Prostate gland (tissue), 2 donors: ENCODE measurements around the gene CAND2. TPM values are rescaled to one million over a fixed set of nuclear protein-coding genes. Genes with fewer than 3 reads are reported as not detected.

ENCODE experiments used
- DNase-seq: peaks from one replicate; pipeline ENCODE4 v3.0.0-alpha.2; 2019; ENCODE audit warnings: low spot score
- H3K27ac ChIP-seq, 2 donors: fragments of 200-600 bp; sonication (generic); 2 replicates each; pipeline ENCODE4 v1.5.1; 2017 to 2019
- H3K27me3 ChIP-seq: fragments of 200-600 bp; sonication (generic); replicated peaks from 2 replicates; pipeline ENCODE4 v1.5.1; 2019; ENCODE audit not compliant: insufficient read depth
- H3K36me3 ChIP-seq, 2 donors: fragments of 200-600 bp; sonication (generic); 1 replicate in 1 of 2; 2 replicates in 1 of 2; pipeline versions ENCODE4 v1.5.1 to v1.8.1; 2017 to 2019
- H3K4me1 ChIP-seq: fragments of 200-600 bp; sonication (generic); replicated peaks from 2 replicates; pipeline ENCODE4 v1.5.1; 2019
- H3K4me3 ChIP-seq, 2 donors: fragments of 200-600 bp; sonication (generic); 2 replicates each; pipeline ENCODE4 v1.5.1; 2017 to 2019
- H3K9me3 ChIP-seq: fragments of 200-600 bp; sonication (generic); 2 replicates; pipeline ENCODE4 v1.5.1; 2017
- CTCF ChIP-seq, 4 experiments: fragments of 200-600 bp in 2 of 4; fragments of 450-650 bp in 2 of 4; sonication (generic) in 2 of 4; IDR thresholded peaks; 1 replicate in 3 of 4; 2 replicates in 1 of 4; pipeline ENCODE4 v1.5.1; 2016 to 2019; ENCODE audit warnings: antibody characterized with exemption in 4 of 4, mild to moderate bottlenecking in 2 of 4, moderate library complexity in 2 of 4
- POLR2A ChIP-seq: fragments of 450-650 bp; IDR thresholded peaks from one replicate; pipeline ENCODE4 v1.6.1; 2016; ENCODE audit warnings: antibody characterized with exemption, mild to moderate bottlenecking
- POLR2AphosphoS5 ChIP-seq: sonication (generic); formaldehyde crosslinking; IDR thresholded peaks from one replicate; pipeline ENCODE4 v1.6.1; 2017; ENCODE audit warnings: antibody characterized with exemption
- WGBS: methylation state at CpG from one replicate; pipeline ENCODE4 v1.1.5; 2018; 5-methylcytosine and 5-hydroxymethylcytosine counted together
- intact Hi-C: fragments of 100-400 bp; cut with DNase I; formaldehyde crosslinking; loops from one replicate; pipeline ENCODE4 v1.14.2; 2022
- total RNA-seq, 2 donors: library from RNA; depleted of rRNA; stranded (reverse); fragments of >200 nt; gene quantifications; one replicate each; pipeline ENCODE4 v1.1.0, GENCODE V29; 2016

CAND2 gene
- total RNA-seq, 2 donors from 2014 or later = 8.4 to 86.3 TPM

- Histone ChIP-seq H3K27ac (no peak overlapping the region), H3K36me3 (no peaks in the 10 kb centered on the region), H3K4me3 (no peak overlapping the region), H3K27me3 (no peaks in the 10 kb centered on the region), H3K9me3 (no peaks in the 10 kb centered on the region), H3K4me1 (no peaks in the 10 kb centered on the region)
- intact Hi-C loops = no loop called here
- 90% methylated on average over 9 of the region's 9 CpGs for WGBS
- TF ChIP-seq CTCF (IDR thresholded peaks at IDR 0.05) = no peak
- no peak for TF ChIP-seq POLR2A
- no peak for TF ChIP-seq POLR2AphosphoS5
- DNase-seq = no peak
Observed at GRCh38 chr3:12771236-12771635, 25.2 kb upstream of the CAND2 start.

GRCh38 chr3:12772462-12772861 is 24.0 kb upstream of the CAND2 start:
- no peaks in the 10 kb centered on the region for H3K36me3 ChIP-seq
- no peak overlapping the region for H3K27ac ChIP-seq
- H3K9me3 ChIP-seq = no peaks in the 10 kb centered on the region
- no peaks in the 10 kb centered on the region for H3K4me1 ChIP-seq
- 80% methylated on average over 5 of the region's 5 CpGs for WGBS
- no peaks in the 10 kb centered on the region for H3K27me3 ChIP-seq
- H3K4me3 ChIP-seq = no peak overlapping the region
- no peak for DNase-seq
- no peak for TF ChIP-seq POLR2AphosphoS5
- TF ChIP-seq CTCF (IDR thresholded peaks at IDR 0.05) = no peak
- TF ChIP-seq POLR2A = no peak
- intact Hi-C loops = no loop called here

GRCh38 chr3:12773030-12773709 is 23.3 kb upstream of the CAND2 start:
- intact Hi-C loops = no loop called here
- H3K36me3 ChIP-seq = no peaks in the 10 kb centered on the region
- no peaks in the 10 kb centered on the region for H3K9me3 ChIP-seq
- DNase-seq = no peak
- WGBS = 72% methylated on average over 2 of the region's 2 CpGs
- H3K27ac ChIP-seq = no peak overlapping the region
- H3K4me3 ChIP-seq = no peak overlapping the region
- no peak for TF ChIP-seq POLR2AphosphoS5
- no peaks in the 10 kb centered on the region for H3K4me1 ChIP-seq
- H3K27me3 ChIP-seq = no peaks in the 10 kb centered on the region

- DNase-seq = no peak
- no peaks in the 10 kb centered on the region for H3K4me1 ChIP-seq
- H3K9me3 ChIP-seq = no peaks in the 10 kb centered on the region
- intact Hi-C loops = no loop called here
- H3K36me3 ChIP-seq = no peaks in the 10 kb centered on the region
- no peaks in the 10 kb centered on the region for H3K27me3 ChIP-seq
- H3K4me3 ChIP-seq = no peak overlapping the region
- no peak overlapping the region for H3K27ac ChIP-seq
- 86% methylated on average over 1 of the region's 1 CpG for WGBS
- TF ChIP-seq POLR2AphosphoS5 (no peak), POLR2A (no peak), CTCF (IDR thresholded peaks at IDR 0.05) (no peak)
Observed at GRCh38 chr3:12773710-12774086, 22.8 kb upstream of the CAND2 start.

GRCh38 chr3:12774619-12775018 is 21.9 kb upstream of the CAND2 start:
- Histone ChIP-seq H3K27me3 (no peaks in the 10 kb centered on the region), H3K9me3 (no peaks in the 10 kb centered on the region), H3K4me3 (no peak overlapping the region), H3K27ac (no peak overlapping the region), H3K4me1 (no peaks in the 10 kb centered on the region), H3K36me3 (no peaks in the 10 kb centered on the region)
- TF ChIP-seq POLR2AphosphoS5 = no peak
- TF ChIP-seq CTCF (IDR thresholded peaks at IDR 0.05) = no peak
- TF ChIP-seq POLR2A = no peak
- DNase-seq = no peak
- intact Hi-C loops = no loop called here
- WGBS = 78% methylated on average over 4 of the region's 4 CpGs
